GM18951 (cell line): ENCODE results near the gene COL21A1.

Experiments used
- POLR2A ChIP-seq: IDR thresholded peaks from 4 replicates; pipeline ENCODE4 v1.6.1; 2011; ENCODE audit warnings: mild to moderate bottlenecking; ENCODE audit not compliant: insufficient read length, insufficient read depth; ENCODE audit errors: extremely low read depth
- in situ Hi-C: fragments of 300-500 bp; cut with MboI; formaldehyde crosslinking; loops from one replicate; pipeline ENCODE4 v1.12.0; 2022; ENCODE audit warnings: low sequenced_read_pairs, mixed read lengths, inconsistent platforms; ENCODE audit not compliant: unreplicated experiment

The COL21A1 gene

GRCh38 chr6:56148488-56149186, 98.7 kb downstream of the COL21A1 start:
- no peak for TF ChIP-seq POLR2A
- in situ Hi-C loops = no loop called here

DNA sequence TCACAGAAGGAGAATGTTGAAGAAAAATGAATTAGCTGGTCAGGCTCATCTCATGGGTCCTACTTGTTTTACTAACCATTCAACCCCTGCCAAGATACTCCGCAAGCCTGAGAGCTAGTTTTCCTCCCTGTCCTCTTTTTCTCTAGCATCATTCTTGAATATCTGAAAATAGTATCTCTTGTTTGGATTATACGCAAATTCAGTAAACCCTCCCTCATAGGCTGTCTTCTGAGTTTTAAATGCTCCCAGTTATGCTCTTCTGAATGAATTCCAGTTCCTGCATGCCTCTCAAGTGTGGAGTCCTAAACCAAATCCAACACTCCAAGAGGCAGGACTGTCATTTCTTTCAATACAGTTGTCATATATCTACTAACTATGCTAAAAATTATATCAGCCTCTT, 99.6 kb downstream of the COL21A1 start:
- TF ChIP-seq POLR2A = no peak
- in situ Hi-C loops = no loop called here

DNA sequence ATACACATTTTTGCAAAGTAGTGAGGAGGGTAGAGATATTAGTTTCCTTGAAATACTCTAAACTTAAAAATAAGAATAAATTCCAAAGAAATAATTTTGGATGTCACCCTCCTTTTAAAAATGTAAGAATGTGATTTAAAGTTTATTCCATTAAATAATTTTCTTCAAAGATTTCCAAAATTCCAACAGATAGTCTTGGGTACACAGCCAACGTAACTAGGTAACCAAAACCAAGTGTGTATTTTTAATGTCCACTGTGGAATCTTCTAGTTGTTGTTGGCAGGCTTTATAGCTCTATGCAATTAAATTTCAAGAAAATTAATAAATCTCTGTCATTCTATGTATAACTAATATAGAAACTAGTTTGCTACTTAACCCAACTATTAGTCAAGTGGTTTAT, 101.3 kb downstream of the COL21A1 start:
- TF ChIP-seq POLR2A = no peak
- in situ Hi-C loops = no loop called here

- in situ Hi-C loops = no loop called here
- no peak for TF ChIP-seq POLR2A
These were observed 101.8 kb downstream of the COL21A1 start for GRCh38 chr6:56145616-56146015.

GRCh38 chr6:56144538-56145324, 102.6 kb downstream of the COL21A1 start:
- TF ChIP-seq POLR2A = no peak
- in situ Hi-C loops = no loop called here

DNA sequence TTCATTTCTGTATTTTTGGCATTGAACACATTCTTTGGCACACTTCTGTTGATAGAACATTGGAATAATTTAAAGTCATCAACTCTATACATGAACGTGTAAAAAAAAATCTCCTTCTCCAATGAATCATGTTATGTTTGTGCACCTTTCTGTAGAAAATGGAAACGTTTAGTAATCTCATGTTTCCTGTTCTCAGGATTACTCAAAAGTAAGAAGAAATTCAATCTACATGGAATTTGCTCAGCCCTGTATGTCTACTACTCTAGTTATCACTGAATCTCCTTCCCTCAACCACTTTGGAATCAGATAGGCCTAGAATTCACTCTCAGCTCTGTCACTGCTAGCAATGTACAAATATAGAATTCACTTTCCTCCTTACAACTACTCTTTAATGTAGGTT, 103.6 kb downstream of the COL21A1 start:
- TF ChIP-seq POLR2A = no peak
- in situ Hi-C loops = no loop called here

- no peak for TF ChIP-seq POLR2A
- in situ Hi-C loops = no loop called here
These were observed 107.3 kb downstream of the COL21A1 start for GRCh38 chr6:56140090-56140489.

- in situ Hi-C loops = no loop called here
- no peak for TF ChIP-seq POLR2A
These were observed 131.7 kb downstream of the COL21A1 start for GRCh38 chr6:56115715-56116114.

GRCh38 chr6:56109149-56109548, 138.2 kb downstream of the COL21A1 start:
- no peak for TF ChIP-seq POLR2A
- in situ Hi-C loops = no loop called here

DNA sequence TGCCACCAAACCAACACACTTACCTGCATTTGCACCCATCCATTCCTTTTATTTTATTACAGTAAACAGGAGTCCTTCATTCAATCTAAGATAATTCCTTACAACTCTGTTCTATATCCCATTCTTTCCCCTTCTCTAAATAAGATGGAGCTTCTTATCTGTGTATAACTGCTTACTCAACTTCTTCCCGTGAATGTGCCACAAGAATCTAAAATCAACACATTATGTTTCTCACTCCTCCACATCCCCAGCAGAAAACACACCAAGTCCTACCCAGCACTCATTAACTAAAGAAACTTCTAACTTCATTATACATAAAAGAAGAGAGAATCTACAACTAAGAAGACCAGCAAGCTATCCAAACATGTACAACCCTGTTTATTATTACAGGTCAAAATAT, 141.1 kb downstream of the COL21A1 start:
- in situ Hi-C loops = no loop called here
- TF ChIP-seq POLR2A = no peak

GRCh38 chr6:56104591-56104990, 142.8 kb downstream of the COL21A1 start:
- TF ChIP-seq POLR2A = no peak
- in situ Hi-C loops = no loop called here

DNA sequence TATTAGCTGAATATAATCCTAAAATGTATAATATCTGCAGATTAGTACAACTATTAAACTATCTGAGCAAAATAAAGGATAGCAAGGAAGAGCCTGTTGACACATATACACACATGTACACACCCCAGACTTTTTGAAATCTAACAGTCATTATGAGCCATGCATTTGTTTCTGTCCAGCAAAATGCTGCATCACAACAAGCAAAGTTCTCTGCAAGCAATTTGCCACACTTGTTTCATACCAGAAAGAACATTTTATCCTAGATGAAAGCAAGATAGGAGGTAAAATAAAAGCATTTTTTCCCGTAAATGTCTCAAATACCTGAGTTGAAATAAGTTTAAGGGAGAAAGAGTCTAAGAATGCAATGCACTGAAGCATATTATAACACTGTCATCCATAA, 145.2 kb downstream of the COL21A1 start:
- in situ Hi-C loops = no loop called here
- no peak for TF ChIP-seq POLR2A

DNA sequence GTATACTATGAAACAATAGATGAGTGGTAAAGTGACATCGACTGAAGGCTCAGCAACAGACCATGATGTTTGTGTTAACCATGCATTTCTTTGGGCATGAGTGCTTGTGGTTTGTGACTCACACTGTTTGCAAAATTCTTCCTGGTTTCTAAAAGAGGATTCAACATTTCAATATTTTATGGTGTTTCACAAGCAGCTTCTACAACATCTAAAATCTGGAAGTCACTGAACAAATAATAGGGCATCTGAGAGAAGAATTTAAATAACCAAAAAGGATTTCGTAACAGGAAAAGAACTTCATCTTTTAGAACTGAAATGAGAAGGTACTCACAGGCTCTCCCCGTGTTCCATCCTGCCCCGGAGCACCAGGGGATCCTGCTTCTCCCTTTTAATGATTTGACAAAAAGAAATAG, 146.2 kb downstream of the COL21A1 start:
- no peak for TF ChIP-seq POLR2A
- in situ Hi-C loops = no loop called here
